Measurements from ENCODE around the gene MRPS23.

The MRPS23 gene

GRCh38 chr17:57838857-57839570, 10.8 kb downstream of the MRPS23 start:
- DNase-seq (ENCODE audit: low read depth, low spot score), result no peak

- no peak for DNase-seq (ENCODE audit: low read depth, low spot score)
Measured at GRCh38 chr17:57838453-57838852, 11.4 kb downstream of the MRPS23 start.

- no peak for DNase-seq (ENCODE audit: low read depth, low spot score)
Measured at GRCh38 chr17:57835333-57835900, 14.4 kb downstream of the MRPS23 start.

GRCh38 chr17:57834146-57834741, 15.6 kb downstream of the MRPS23 start:
- no peak for DNase-seq (ENCODE audit: low read depth, low spot score)

GRCh38 chr17:57833179-57833939, 16.5 kb downstream of the MRPS23 start:
- no peak for DNase-seq (ENCODE audit: low read depth, low spot score)

GRCh38 chr17:57832314-57833178, 17.3 kb downstream of the MRPS23 start:
- no peak for DNase-seq (ENCODE audit: low read depth, low spot score)

GRCh38 chr17:57830880-57831279, 19.0 kb downstream of the MRPS23 start:
- no peak for DNase-seq (ENCODE audit: low read depth, low spot score)

GRCh38 chr17:57823469-57824401, 26.1 kb downstream of the MRPS23 start:
- DNase-seq (ENCODE audit: low read depth, low spot score), result no peak

GRCh38 chr17:57819867-57820266, 30.0 kb downstream of the MRPS23 start:
- no peak for DNase-seq (ENCODE audit: low read depth, low spot score)

GRCh38 chr17:57819285-57819684, 30.6 kb downstream of the MRPS23 start:
- DNase-seq (ENCODE audit: low read depth, low spot score), result no peak

GRCh38 chr17:57818066-57818465, 31.8 kb downstream of the MRPS23 start:
- no peak for DNase-seq (ENCODE audit: low read depth, low spot score)

- DNase-seq (ENCODE audit: low read depth, low spot score), result no peak
Measured at GRCh38 chr17:57817299-57817698, 32.5 kb downstream of the MRPS23 start.

- no peak for DNase-seq (ENCODE audit: low read depth, low spot score)
Measured at GRCh38 chr17:57814421-57814820, 35.4 kb downstream of the MRPS23 start.

- no peak for DNase-seq (ENCODE audit: low read depth, low spot score)
Measured at GRCh38 chr17:57811638-57812280, 38.1 kb downstream of the MRPS23 start.

- DNase-seq (ENCODE audit: low read depth, low spot score), result peak; percentile 79
Measured at GRCh38 chr17:57810721-57811637, 38.9 kb downstream of the MRPS23 start.

- no peak for DNase-seq (ENCODE audit: low read depth, low spot score)
Measured at GRCh38 chr17:57809879-57810278, 40.0 kb downstream of the MRPS23 start.

GRCh38 chr17:57808882-57809281, 41.0 kb downstream of the MRPS23 start:
- no peak for DNase-seq (ENCODE audit: low read depth, low spot score)

GRCh38 chr17:57806167-57806830, 43.5 kb downstream of the MRPS23 start:
- no peak for DNase-seq (ENCODE audit: low read depth, low spot score)

Data from brain pericyte (primary cell).